ENCODE measurements around the gene BBS12.
"Not testable (repeated sequence)": the region's sequence is repeated elsewhere in the genome, so short reads cannot be mapped to it uniquely, and the experiment has no call there.

DNA sequence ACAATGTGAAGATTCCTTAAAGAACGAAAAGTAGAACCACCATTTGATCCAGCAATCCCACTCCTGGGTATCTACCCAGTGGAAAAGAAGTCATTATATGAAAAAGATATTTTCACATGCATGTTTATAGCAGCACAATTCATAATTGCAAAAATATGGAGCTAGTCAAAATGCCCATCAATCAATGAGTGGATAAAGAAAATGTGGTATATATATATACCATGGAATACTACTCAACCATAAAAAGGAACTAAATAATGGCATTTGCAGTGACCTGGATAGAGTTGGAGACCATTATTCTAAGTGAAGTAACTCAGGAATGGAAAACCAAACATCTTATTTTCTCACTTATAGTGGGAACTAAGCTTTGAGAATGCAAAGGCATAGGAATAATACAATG lies 54.4 kb downstream of the BBS12 start:
- TF ChIP-seq EZH2 (IDR thresholded peaks at IDR 0.05; ENCODE audit: low read depth) = not testable (repeated sequence)
- TF ChIP-seq, protein P1, sequence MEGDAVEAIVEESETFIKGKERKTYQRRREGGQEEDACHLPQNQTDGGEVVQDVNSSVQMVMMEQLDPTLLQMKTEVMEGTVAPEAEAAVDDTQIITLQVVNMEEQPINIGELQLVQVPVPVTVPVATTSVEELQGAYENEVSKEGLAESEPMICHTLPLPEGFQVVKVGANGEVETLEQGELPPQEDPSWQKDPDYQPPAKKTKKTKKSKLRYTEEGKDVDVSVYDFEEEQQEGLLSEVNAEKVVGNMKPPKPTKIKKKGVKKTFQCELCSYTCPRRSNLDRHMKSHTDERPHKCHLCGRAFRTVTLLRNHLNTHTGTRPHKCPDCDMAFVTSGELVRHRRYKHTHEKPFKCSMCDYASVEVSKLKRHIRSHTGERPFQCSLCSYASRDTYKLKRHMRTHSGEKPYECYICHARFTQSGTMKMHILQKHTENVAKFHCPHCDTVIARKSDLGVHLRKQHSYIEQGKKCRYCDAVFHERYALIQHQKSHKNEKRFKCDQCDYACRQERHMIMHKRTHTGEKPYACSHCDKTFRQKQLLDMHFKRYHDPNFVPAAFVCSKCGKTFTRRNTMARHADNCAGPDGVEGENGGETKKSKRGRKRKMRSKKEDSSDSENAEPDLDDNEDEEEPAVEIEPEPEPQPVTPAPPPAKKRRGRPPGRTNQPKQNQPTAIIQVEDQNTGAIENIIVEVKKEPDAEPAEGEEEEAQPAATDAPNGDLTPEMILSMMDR (conservative IDR thresholded peaks at IDR 0.05) = not testable (repeated sequence)
